GM10248 (cell line): ENCODE results near the gene IL1B.

ENCODE experiments used
- CTCF ChIA-PET: fragments of 300-600 bp; sonication (Branson Sonifier 250); formaldehyde crosslinking; extraction: SDS; loops from one replicate; lab custom pipeline; 2021; ENCODE audit warnings: antibody characterized with exemption; lab: Yijun Ruan, JAX
- POLR2A ChIA-PET: fragments of 350-650 bp; sonication (Branson Sonifier 250); formaldehyde crosslinking; extraction: SDS; loops from one replicate; lab custom pipeline; 2020; ENCODE audit warnings: antibody characterized with exemption; lab: Yijun Ruan, JAX
- DNase-seq: peaks from one replicate; pipeline ENCODE4 v3.0.0; 2012; ENCODE audit errors: extremely low spot score
- TF ChIP-seq, protein P1 (sequence below): IDR thresholded peaks from 2 replicates; pipeline ENCODE4 v1.5.1; 2012; ENCODE audit warnings: mild to moderate bottlenecking, low read depth; ENCODE audit errors: extremely low read depth, missing control alignments, control extremely low read depth

IL1B gene

DNA sequence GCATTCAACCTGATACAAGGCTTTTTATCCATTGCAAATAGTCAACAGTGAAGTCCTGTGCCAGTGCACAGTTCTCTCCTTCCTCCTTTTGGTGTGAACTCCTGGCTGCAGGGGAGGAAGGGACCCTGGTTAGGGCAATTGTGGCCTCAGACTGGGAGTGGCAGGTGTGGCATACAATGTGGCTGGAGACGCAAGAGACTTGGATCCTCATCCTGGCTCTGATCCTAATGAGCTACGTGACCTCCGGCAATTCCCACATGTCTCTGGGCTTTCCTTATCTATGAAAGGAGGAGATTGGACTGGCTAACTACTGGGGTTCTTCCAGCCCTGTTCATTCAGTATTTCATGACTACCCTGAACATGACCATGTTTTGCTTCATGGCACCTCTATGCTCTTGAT is 41.7 kb downstream of the IL1B start:
- TF ChIP-seq, protein P1, sequence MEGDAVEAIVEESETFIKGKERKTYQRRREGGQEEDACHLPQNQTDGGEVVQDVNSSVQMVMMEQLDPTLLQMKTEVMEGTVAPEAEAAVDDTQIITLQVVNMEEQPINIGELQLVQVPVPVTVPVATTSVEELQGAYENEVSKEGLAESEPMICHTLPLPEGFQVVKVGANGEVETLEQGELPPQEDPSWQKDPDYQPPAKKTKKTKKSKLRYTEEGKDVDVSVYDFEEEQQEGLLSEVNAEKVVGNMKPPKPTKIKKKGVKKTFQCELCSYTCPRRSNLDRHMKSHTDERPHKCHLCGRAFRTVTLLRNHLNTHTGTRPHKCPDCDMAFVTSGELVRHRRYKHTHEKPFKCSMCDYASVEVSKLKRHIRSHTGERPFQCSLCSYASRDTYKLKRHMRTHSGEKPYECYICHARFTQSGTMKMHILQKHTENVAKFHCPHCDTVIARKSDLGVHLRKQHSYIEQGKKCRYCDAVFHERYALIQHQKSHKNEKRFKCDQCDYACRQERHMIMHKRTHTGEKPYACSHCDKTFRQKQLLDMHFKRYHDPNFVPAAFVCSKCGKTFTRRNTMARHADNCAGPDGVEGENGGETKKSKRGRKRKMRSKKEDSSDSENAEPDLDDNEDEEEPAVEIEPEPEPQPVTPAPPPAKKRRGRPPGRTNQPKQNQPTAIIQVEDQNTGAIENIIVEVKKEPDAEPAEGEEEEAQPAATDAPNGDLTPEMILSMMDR = no peak
- ChIA-PET POLR2A (no interaction called here), CTCF (interaction anchor here (1.4 to 2.0 kb wide), 4 partner anchors 11 to 147 kb away, joined by 3 to 7 read pairs (median 5); no protein-coding TSS in a partner anchor)
- no peak for DNase-seq

GRCh38 chr2:112794131-112794733 is 42.3 kb downstream of the IL1B start:
- TF ChIP-seq, protein P1 = no peak
- POLR2A ChIA-PET = interaction anchor here (0.7 kb wide), 1 partner anchor 149 kb away, joined by 3 read pairs; no protein-coding TSS in a partner anchor
- CTCF ChIA-PET = interaction anchor here (0.9 to 1.8 kb wide), 4 partner anchors 11 to 88 kb away, joined by 3 to 4 read pairs (median 4); no protein-coding TSS in a partner anchor
- DNase-seq = peak; percentile 35

DNA sequence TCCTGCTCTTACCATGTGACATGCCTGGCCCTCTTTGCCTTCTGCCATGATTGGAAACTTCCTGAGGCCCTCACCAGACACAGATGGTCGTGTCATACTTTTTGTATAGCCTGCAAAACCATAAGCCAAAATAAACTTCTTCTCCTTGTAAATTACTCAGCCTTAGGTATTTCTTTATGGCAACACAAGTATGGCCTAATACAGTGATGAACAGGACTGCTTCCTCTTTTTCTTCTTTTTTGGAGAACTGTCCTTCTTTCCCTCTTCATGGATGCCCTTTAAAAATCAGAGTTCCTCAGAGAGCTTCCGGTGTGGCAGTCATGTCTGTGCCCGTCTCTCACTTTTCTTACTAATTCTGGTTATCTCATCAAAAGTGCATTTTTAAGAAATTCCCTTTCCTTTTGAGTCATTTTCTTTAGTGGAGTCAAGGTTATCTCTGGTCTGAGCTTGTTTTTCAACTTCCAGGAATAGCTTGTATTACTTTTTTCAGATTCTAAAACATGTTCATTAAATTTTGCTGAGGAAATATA is 43.1 kb downstream of the IL1B start:
- TF ChIP-seq, protein P1 = no peak
- POLR2A ChIA-PET = interaction anchor here (0.7 kb wide), 1 partner anchor 149 kb away, joined by 3 read pairs; no protein-coding TSS in a partner anchor
- no peak for DNase-seq
- CTCF ChIA-PET = interaction anchor here (0.9 to 1.8 kb wide), 4 partner anchors 12 to 89 kb away, joined by 3 to 4 read pairs (median 4); no protein-coding TSS in a partner anchor

DNA sequence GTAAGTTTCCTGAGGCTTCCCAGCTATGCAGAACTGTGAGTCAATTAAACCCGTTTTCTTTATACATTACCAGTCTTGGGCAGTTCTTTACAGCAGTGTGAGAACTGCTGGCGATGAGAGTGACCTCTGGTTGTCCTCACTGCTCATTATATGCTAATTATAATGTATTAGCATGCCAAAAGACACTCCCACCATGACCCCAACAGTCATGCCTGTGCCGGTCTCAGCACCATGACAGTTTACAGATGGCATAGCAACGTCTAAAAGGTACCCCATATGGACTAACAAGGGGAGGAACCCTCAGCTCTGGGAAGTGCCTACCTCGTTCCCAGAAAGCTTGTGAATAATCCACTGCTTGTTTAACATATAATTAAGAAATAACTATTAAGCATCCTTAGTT is 44.2 kb downstream of the IL1B start:
- ChIA-PET POLR2A (interaction anchor here (0.6 kb wide), 1 partner anchor 1563 kb away, joined by 3 read pairs; no protein-coding TSS in a partner anchor), CTCF (interaction anchor here (0.9 to 1.9 kb wide), 3 partner anchors 16 to 149 kb away, joined by 3 to 9 read pairs (median 3); no protein-coding TSS in a partner anchor)
- TF ChIP-seq, protein P1 = no peak
- no peak for DNase-seq

DNA sequence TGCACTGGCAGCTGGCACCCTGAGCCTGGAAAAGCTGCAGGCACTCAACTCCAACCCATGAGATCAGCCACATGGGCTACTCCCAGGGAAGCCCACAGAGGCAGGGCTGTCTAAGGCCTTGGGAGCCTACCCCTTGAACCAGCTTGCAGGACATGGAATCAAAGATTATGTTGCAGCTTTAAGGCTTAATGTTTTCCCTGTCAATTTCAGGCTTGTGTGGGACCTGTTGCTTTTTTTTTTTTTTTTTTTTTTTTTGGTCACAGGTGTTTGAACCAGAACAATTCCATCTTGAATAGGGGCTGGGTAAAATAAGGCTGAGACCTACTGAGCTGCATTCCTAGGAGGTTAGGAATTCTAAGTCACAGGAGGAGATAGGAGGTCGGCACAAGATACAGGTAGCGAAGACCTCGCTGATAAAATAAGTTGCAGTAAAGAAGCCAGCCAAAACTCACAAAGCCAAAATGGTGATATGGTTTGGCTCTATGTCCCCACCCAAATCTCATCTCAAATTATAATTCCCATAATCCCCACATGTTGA is 44.8 kb downstream of the IL1B start:
- DNase-seq = no peak
- POLR2A ChIA-PET = interaction anchor here (0.6 kb wide), 2 partner anchors 20 to 1563 kb away, joined by 3 read pairs; no protein-coding TSS in a partner anchor
- CTCF ChIA-PET = interaction anchor here (1.2 to 1.9 kb wide), 2 partner anchors 10 to 42 kb away, joined by 3 to 9 read pairs; no protein-coding TSS in a partner anchor
- TF ChIP-seq, protein P1 = no peak

DNA sequence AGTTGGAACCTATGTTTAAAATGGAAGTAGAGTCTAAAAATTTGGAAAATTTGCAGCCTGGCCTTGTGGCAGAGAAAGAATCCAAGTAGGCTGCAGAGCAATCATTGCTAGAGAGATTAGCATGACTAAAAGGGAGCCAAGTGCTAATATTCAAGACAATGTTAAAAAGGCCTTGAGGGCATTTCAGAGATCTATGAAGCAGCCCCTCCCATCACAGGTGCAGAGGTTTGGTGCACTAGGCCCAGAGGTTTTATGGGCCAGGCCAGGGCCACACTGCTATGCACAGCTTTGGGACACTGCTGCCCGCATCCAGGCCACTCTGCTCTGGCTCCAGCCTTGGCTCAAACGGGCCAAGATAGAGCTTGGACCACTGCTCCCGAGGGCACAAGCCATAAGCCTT is 45.6 kb downstream of the IL1B start:
- TF ChIP-seq, protein P1 = no peak
- POLR2A ChIA-PET = interaction anchor here (0.6 kb wide), 1 partner anchor 21 kb away, joined by 3 read pairs; no protein-coding TSS in a partner anchor
- DNase-seq = no peak
- CTCF ChIA-PET = interaction anchor here (1.2 to 1.9 kb wide), 3 partner anchors 10 to 41 kb away, joined by 3 to 9 read pairs (median 3); no protein-coding TSS in a partner anchor
